Measurements from ENCODE around the gene MYL10.

DNA sequence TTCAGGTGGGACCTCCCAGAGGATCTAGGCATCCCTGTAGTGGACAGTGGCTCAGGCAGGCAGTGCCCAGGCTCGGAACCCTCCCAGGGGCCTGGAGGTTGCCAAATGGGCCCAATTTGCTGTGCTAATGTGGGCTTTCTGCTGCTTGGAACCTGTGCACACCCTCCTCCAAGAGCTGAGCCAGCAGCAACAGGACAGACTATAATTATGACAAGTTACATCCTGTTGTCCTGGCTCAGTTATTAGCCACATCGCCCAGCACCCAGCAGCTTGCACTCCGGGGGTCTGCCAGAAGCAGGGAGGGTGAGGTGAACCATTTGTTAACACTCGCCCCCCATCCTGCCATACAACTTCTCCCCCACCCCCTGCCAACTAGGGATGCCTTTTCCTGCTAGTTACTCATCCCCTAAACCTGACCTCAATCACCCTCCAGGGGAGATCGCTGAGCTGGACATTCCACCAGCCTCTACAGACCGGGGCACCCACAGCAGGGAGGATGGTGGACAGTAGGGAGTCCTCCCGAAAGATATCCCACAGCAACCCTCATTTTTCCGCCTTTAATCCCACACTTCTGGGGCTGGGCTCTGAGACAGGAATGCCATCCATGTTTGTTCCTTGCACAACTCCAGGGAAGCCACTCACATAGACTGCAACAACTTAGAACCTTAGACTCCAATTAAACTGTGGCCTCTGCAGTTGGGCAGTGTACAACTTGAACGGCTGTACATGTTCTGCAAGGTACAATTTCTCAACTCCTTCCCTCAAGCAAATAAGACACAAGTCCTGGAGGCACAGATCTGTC, 7.9 kb upstream of the MYL10 start:
- TF ChIP-seq, protein P1, sequence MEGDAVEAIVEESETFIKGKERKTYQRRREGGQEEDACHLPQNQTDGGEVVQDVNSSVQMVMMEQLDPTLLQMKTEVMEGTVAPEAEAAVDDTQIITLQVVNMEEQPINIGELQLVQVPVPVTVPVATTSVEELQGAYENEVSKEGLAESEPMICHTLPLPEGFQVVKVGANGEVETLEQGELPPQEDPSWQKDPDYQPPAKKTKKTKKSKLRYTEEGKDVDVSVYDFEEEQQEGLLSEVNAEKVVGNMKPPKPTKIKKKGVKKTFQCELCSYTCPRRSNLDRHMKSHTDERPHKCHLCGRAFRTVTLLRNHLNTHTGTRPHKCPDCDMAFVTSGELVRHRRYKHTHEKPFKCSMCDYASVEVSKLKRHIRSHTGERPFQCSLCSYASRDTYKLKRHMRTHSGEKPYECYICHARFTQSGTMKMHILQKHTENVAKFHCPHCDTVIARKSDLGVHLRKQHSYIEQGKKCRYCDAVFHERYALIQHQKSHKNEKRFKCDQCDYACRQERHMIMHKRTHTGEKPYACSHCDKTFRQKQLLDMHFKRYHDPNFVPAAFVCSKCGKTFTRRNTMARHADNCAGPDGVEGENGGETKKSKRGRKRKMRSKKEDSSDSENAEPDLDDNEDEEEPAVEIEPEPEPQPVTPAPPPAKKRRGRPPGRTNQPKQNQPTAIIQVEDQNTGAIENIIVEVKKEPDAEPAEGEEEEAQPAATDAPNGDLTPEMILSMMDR (conservative IDR thresholded peaks at IDR 0.05; ENCODE audit: low read depth in 2 of 2) = no peak
- TF ChIP-seq ZNF114 (CRISPR knock-in tag; IDR thresholded peaks at IDR 0.05) (no peak), EZH2 (IDR thresholded peaks at IDR 0.05; ENCODE audit: low read depth, unreplicated experiment) (no peak), ZNF331 (CRISPR knock-in tag; IDR thresholded peaks at IDR 0.05; ENCODE audit: low read depth) (no peak), POLR2AphosphoS5 (IDR thresholded peaks at IDR 0.05; ENCODE audit: low read depth) (no peak), EZH2phosphoT487 (IDR thresholded peaks at IDR 0.05; ENCODE audit: unreplicated experiment) (no peak)
- TF ChIP-seq, protein P2, sequence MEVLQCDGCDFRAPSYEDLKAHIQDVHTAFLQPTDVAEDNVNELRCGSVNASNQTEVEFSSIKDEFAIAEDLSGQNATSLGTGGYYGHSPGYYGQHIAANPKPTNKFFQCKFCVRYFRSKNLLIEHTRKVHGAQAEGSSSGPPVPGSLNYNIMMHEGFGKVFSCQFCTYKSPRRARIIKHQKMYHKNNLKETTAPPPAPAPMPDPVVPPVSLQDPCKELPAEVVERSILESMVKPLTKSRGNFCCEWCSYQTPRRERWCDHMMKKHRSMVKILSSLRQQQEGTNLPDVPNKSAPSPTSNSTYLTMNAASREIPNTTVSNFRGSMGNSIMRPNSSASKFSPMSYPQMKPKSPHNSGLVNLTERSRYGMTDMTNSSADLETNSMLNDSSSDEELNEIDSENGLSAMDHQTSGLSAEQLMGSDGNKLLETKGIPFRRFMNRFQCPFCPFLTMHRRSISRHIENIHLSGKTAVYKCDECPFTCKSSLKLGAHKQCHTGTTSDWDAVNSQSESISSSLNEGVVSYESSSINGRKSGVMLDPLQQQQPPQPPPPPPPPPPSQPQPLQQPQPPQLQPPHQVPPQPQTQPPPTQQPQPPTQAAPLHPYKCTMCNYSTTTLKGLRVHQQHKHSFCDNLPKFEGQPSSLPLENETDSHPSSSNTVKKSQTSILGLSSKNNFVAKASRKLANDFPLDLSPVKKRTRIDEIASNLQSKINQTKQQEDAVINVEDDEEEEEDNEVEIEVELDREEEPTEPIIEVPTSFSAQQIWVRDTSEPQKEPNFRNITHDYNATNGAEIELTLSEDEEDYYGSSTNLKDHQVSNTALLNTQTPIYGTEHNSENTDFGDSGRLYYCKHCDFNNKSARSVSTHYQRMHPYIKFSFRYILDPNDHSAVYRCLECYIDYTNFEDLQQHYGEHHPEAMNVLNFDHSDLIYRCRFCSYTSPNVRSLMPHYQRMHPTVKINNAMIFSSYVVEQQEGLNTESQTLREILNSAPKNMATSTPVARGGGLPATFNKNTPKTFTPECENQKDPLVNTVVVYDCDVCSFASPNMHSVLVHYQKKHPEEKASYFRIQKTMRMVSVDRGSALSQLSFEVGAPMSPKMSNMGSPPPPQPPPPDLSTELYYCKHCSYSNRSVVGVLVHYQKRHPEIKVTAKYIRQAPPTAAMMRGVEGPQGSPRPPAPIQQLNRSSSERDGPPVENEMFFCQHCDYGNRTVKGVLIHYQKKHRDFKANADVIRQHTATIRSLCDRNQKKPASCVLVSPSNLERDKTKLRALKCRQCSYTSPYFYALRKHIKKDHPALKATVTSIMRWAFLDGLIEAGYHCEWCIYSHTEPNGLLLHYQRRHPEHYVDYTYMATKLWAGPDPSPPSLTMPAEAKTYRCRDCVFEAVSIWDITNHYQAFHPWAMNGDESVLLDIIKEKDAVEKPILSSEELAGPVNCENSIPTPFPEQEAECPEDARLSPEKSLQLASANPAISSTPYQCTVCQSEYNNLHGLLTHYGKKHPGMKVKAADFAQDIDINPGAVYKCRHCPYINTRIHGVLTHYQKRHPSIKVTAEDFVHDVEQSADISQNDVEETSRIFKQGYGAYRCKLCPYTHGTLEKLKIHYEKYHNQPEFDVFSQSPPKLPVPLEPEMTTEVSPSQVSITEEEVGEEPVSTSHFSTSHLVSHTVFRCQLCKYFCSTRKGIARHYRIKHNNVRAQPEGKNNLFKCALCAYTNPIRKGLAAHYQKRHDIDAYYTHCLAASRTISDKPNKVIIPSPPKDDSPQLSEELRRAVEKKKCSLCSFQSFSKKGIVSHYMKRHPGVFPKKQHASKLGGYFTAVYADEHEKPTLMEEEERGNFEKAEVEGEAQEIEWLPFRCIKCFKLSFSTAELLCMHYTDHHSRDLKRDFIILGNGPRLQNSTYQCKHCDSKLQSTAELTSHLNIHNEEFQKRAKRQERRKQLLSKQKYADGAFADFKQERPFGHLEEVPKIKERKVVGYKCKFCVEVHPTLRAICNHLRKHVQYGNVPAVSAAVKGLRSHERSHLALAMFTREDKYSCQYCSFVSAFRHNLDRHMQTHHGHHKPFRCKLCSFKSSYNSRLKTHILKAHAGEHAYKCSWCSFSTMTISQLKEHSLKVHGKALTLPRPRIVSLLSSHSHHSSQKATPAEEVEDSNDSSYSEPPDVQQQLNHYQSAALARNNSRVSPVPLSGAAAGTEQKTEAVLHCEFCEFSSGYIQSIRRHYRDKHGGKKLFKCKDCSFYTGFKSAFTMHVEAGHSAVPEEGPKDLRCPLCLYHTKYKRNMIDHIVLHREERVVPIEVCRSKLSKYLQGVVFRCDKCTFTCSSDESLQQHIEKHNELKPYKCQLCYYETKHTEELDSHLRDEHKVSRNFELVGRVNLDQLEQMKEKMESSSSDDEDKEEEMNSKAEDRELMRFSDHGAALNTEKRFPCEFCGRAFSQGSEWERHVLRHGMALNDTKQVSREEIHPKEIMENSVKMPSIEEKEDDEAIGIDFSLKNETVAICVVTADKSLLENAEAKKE (CRISPR knock-in tag; IDR thresholded peaks at IDR 0.05) = no peak
- TF ChIP-seq, protein P3, sequence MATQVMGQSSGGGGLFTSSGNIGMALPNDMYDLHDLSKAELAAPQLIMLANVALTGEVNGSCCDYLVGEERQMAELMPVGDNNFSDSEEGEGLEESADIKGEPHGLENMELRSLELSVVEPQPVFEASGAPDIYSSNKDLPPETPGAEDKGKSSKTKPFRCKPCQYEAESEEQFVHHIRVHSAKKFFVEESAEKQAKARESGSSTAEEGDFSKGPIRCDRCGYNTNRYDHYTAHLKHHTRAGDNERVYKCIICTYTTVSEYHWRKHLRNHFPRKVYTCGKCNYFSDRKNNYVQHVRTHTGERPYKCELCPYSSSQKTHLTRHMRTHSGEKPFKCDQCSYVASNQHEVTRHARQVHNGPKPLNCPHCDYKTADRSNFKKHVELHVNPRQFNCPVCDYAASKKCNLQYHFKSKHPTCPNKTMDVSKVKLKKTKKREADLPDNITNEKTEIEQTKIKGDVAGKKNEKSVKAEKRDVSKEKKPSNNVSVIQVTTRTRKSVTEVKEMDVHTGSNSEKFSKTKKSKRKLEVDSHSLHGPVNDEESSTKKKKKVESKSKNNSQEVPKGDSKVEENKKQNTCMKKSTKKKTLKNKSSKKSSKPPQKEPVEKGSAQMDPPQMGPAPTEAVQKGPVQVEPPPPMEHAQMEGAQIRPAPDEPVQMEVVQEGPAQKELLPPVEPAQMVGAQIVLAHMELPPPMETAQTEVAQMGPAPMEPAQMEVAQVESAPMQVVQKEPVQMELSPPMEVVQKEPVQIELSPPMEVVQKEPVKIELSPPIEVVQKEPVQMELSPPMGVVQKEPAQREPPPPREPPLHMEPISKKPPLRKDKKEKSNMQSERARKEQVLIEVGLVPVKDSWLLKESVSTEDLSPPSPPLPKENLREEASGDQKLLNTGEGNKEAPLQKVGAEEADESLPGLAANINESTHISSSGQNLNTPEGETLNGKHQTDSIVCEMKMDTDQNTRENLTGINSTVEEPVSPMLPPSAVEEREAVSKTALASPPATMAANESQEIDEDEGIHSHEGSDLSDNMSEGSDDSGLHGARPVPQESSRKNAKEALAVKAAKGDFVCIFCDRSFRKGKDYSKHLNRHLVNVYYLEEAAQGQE (IDR thresholded peaks at IDR 0.05; ENCODE audit: unreplicated experiment) = no peak

Measured in GM23338 (cell line).